Fibroblast of lung (primary cell): ENCODE measurements around the gene B3GAT3. TPM values are rescaled to one million over a fixed set of nuclear protein-coding genes. Genes with fewer than 3 reads are reported as not detected.

Experiments
- DNase-seq, 2 donors: peaks; one replicate each; pipeline versions ENCODE4 v3.0.0 to v3.0.0-alpha.2; 2010; ENCODE audit warnings: low read depth in 2 of 2
- H2AFZ ChIP-seq: 2 replicates; pipeline ENCODE4 v1.5.1; 2012; ENCODE audit warnings: low read length, control low read depth, inconsistent platforms
- H3K27ac ChIP-seq: 2 replicates; pipeline ENCODE4 v1.5.1; 2011; ENCODE audit warnings: low read length, control low read depth; ENCODE audit not compliant: insufficient read depth
- H3K27me3 ChIP-seq: 2 replicates; pipeline ENCODE4 v1.5.1; 2011; ENCODE audit warnings: mild to moderate bottlenecking, low read length; ENCODE audit not compliant: control insufficient read depth, insufficient read depth
- H3K36me3 ChIP-seq: 2 replicates; pipeline ENCODE4 v1.5.1; 2011; ENCODE audit warnings: low read length; ENCODE audit not compliant: control insufficient read depth, insufficient read depth
- H3K4me1 ChIP-seq: 2 replicates; pipeline ENCODE4 v1.5.1; 2011; ENCODE audit warnings: low read length; ENCODE audit not compliant: control insufficient read depth, insufficient read depth; ENCODE audit errors: extremely low read depth
- H3K4me2 ChIP-seq: 2 replicates; pipeline ENCODE4 v1.5.1; 2011; ENCODE audit warnings: low read length, control low read depth; ENCODE audit not compliant: insufficient read depth; ENCODE audit errors: extremely low read depth
- H3K4me3 ChIP-seq, 4 experiments: fragments of 200-600 bp in 1 of 4; sonication (generic) in 1 of 4; replicated peaks in 1 of 4; 2 replicates each; pipeline ENCODE4 v1.5.1; 2011 to 2016; ENCODE audit warnings: low read length in 4 of 4, low read depth in 3 of 4, mild to moderate bottlenecking in 3 of 4, control low read depth in 2 of 4, inconsistent platforms in 1 of 4, mixed read lengths in 1 of 4; ENCODE audit not compliant: insufficient read depth in 1 of 4; ENCODE audit errors: control extremely low read depth in 1 of 4
- H3K79me2 ChIP-seq: 2 replicates; pipeline ENCODE4 v1.5.1; 2012; ENCODE audit warnings: mild to moderate bottlenecking, low read length, inconsistent platforms; ENCODE audit not compliant: control insufficient read depth, insufficient read depth
- H3K9ac ChIP-seq: 2 replicates; pipeline ENCODE4 v1.5.1; 2011; ENCODE audit warnings: mild to moderate bottlenecking, low read length, control low read depth; ENCODE audit not compliant: insufficient read depth
- H3K9me3 ChIP-seq: 2 replicates; pipeline ENCODE4 v1.5.1; 2012; ENCODE audit warnings: low read depth, low read length; ENCODE audit not compliant: control insufficient read depth, insufficient read depth
- H4K20me1 ChIP-seq: 2 replicates; pipeline ENCODE4 v1.5.1; 2011; ENCODE audit warnings: low read length; ENCODE audit not compliant: control insufficient read depth, insufficient read depth; ENCODE audit errors: extremely low read depth
- CTCF ChIP-seq, 2 donors: IDR thresholded peaks in 1 of 2; conservative IDR thresholded peaks in 1 of 2; 1 replicate in 1 of 2; 2 replicates in 1 of 2; pipeline ENCODE4 v1.5.1; 2011 to 2012; ENCODE audit warnings: low read length in 2 of 2, control low read depth in 1 of 2, inconsistent platforms in 1 of 2, low read depth in 1 of 2, mild to moderate bottlenecking in 1 of 2
- EZH2 ChIP-seq: IDR thresholded peaks from 2 replicates; pipeline ENCODE4 v1.5.1; 2012; ENCODE audit warnings: low read length, control low read depth, mild to moderate bottlenecking; ENCODE audit errors: missing control alignments
- polyA plus RNA-seq, 2 donors: library from polyadenylated mRNA; depleted of rRNA in 1 of 2; stranded (reverse) in 1 of 2; unstranded in 1 of 2; fragments of >200 nt; gene quantifications; 2 replicates each; pipeline ENCODE4 v1.2.1, GENCODE V29; 2011 to 2012; ENCODE audit warnings: missing spikeins in 1 of 2
- total RNA-seq: library from RNA; depleted of rRNA; stranded (reverse); fragments of >200 nt; gene quantifications from 2 replicates; pipeline ENCODE4 v1.2.1, GENCODE V29; 2014

Gene B3GAT3
- total and polyA plus RNA-seq, 2 donors (not counting 1 experiment from before 2014, with no cell fraction given), result 17.6 to 29.1 TPM

- peak overlapping the region; percentile 85 for H3K4me2 ChIP-seq
- peak overlapping the region; percentile 36 to 77 (median 49) for H3K4me3 ChIP-seq
- peaks cover 14% of the 10 kb centered on the region for H3K36me3 ChIP-seq
- TF ChIP-seq EZH2 (no peak), CTCF (conservative IDR thresholded peaks at IDR 0.05 in 1 of 2, IDR thresholded peaks at IDR 0.05 in 1 of 2; ENCODE audit: low read depth in 1 of 2, low read length in 2 of 2) (no peak)
- H3K79me2 ChIP-seq, result peaks cover 36% of the 10 kb centered on the region
- peak overlapping the region; percentile 10 for H2AFZ ChIP-seq
- H3K27me3 ChIP-seq, result no peaks in the 10 kb centered on the region
- peak; percentile 21 to 70 for DNase-seq
- peak overlapping the region; percentile 26 for H3K9ac ChIP-seq
- no peaks in the 10 kb centered on the region for H4K20me1 ChIP-seq
- peaks cover 6% of the 10 kb centered on the region for H3K4me1 ChIP-seq
- H3K9me3 ChIP-seq, result no peaks in the 10 kb centered on the region
- H3K27ac ChIP-seq, result peak overlapping the region; percentile 92
Observed at GRCh38 chr11:62602141-62603071, 19.4 kb downstream of the B3GAT3 start.

GRCh38 chr11:62601372-62602140 is 20.2 kb downstream of the B3GAT3 start, which contains the start of gene MTA2:
Gene MTA2, minus strand, starts transcription at chr11:62601865. Its CDS starts 415 bp downstream, at chr11:62601450.
- Histone ChIP-seq H3K27ac (peak within 1 kb of the TSS; percentile 92), H3K27me3 (no peaks in the 10 kb centered on the region), H4K20me1 (no peaks in the 10 kb centered on the region), H3K9ac (peak within 1 kb of the TSS; percentile 94), H2AFZ (peak within 1 kb of the TSS; percentile 32), H3K4me3 (peak within 1 kb of the TSS; percentile 77 to 93 (median 89)), H3K9me3 (no peaks in the 10 kb centered on the region), H3K4me2 (peak within 1 kb of the TSS; percentile 88), H3K79me2 (peaks cover 37% of the 10 kb centered on the region), H3K4me1 (peaks cover 6% of the 10 kb centered on the region), H3K36me3 (peaks cover 17% of the 10 kb centered on the region)
- TF ChIP-seq CTCF (conservative IDR thresholded peaks at IDR 0.05 in 1 of 2, IDR thresholded peaks at IDR 0.05 in 1 of 2; ENCODE audit: low read depth in 1 of 2, low read length in 2 of 2) (no peak), EZH2 (no peak)
- peak; percentile 96 to 98 for DNase-seq

GRCh38 chr11:62601122-62601371 is 20.7 kb downstream of the B3GAT3 start:
- H3K27me3 ChIP-seq, result no peaks in the 10 kb centered on the region
- no peaks in the 10 kb centered on the region for H3K9me3 ChIP-seq
- H3K79me2 ChIP-seq, result peaks cover 37% of the 10 kb centered on the region
- H2AFZ ChIP-seq, result no peak overlapping the region
- H3K36me3 ChIP-seq, result peaks cover 21% of the 10 kb centered on the region
- no peak for DNase-seq
- H3K4me3 ChIP-seq, result peak overlapping the region; percentile 77 to 93 (median 89)
- peak overlapping the region; percentile 92 for H3K27ac ChIP-seq
- H4K20me1 ChIP-seq, result no peaks in the 10 kb centered on the region
- peak overlapping the region; percentile 94 for H3K9ac ChIP-seq
- TF ChIP-seq EZH2, result no peak
- no peak for TF ChIP-seq CTCF (conservative IDR thresholded peaks at IDR 0.05 in 1 of 2, IDR thresholded peaks at IDR 0.05 in 1 of 2; ENCODE audit: low read depth in 1 of 2, low read length in 2 of 2)
- peaks cover 6% of the 10 kb centered on the region for H3K4me1 ChIP-seq
- peak overlapping the region; percentile 88 for H3K4me2 ChIP-seq
